ENCODE measurements around the gene MRNIP. TPM values are rescaled to one million over a fixed set of nuclear protein-coding genes. Genes with fewer than 3 reads are reported as not detected.

The MRNIP gene
- total RNA-seq, 1 donor from 2014 or later: 14.8 TPM

Small RNA genes lying within 50 kb of the gene (microRNA-seq; reads per million reads assigned to microRNA genes)
- 2.9 reads per million for gene MIR1229 (ENCODE audit: borderline number of aligned reads)

Other genes starting within 250 kb of the MRNIP start
- gene HNRNPH1, start 235.1 kb downstream of the MRNIP start, total RNA-seq: 230 TPM
- gene CBY3, start 177.8 kb downstream of the MRNIP start, total RNA-seq: not detected
- gene CANX, start 159.8 kb downstream of the MRNIP start, total RNA-seq: 465 TPM
- gene MAML1, start 126.0 kb downstream of the MRNIP start, total RNA-seq: 13.5 TPM
- 7.1 TPM for gene LTC4S, start 64.8 kb downstream of the MRNIP start, total RNA-seq
- gene MGAT4B, start 52.0 kb downstream of the MRNIP start, total RNA-seq: 110 TPM
- gene SQSTM1, start 37.9 kb downstream of the MRNIP start, total RNA-seq: 434 TPM
- 37.1 TPM for gene TBC1D9B, start 49.1 kb upstream of the MRNIP start, total RNA-seq
- 46.8 TPM for gene RNF130, start 212.9 kb upstream of the MRNIP start, total RNA-seq